T1000 (cell line): Measurements from ENCODE around the gene SYTL5.

ENCODE experiments used
- DNase-seq: peaks from one replicate; lab custom pipeline; 2025; ENCODE audit warnings: mixed read lengths; lab: John Stamatoyannopoulos, UW

The SYTL5 gene

GRCh38 chrX:38138900-38139299 is 132.5 kb downstream of the SYTL5 start:
- no peak for DNase-seq

GRCh38 chrX:38142610-38143009 is 136.3 kb downstream of the SYTL5 start:
- no peak for DNase-seq

- no peak for DNase-seq
These were observed 142.7 kb downstream of the SYTL5 start for GRCh38 chrX:38149016-38149415.

DNA sequence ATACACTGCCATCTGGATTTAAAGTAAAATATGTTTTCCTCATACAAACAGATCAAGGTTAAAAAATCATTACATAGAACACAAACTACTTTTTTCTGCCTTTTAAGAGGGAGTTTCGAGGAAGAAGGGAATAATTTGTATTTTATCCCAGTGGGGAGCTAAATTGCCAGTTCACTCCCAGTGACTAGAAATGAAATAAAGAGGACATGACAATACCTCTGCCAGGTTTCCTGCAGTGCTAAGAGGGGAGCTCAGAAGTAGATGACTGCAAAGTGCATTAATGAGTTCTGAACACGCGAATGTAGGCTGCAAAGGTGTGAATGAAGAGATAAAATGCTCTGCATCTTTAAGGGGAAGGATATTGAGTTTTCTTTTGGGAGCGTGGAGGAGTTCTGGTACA is 144.6 kb downstream of the SYTL5 start:
- no peak for DNase-seq

- no peak for DNase-seq
These were observed 145.1 kb downstream of the SYTL5 start for GRCh38 chrX:38151441-38151840.

DNA sequence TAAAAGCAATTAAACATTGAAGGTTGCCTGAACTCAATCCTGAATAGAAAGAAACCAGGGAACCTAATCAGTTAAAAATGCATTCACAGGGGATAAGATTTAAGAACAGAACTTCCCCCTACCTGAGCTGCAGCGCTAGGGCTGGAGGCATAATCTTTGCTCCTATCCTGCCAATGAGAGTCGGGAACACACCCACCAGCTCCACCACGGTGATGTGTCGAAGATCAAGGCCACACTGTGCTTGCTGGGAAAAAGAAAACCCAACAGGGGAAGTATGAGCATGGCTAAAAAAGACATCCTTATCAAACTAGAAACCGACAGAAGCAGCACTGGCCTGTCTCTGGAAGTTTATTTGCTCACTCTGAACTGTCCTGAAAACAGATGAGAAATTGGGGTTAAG is 148.0 kb downstream of the SYTL5 start:
- no peak for DNase-seq

GRCh38 chrX:38154818-38155217 is 148.5 kb downstream of the SYTL5 start:
- DNase-seq: no peak

DNA sequence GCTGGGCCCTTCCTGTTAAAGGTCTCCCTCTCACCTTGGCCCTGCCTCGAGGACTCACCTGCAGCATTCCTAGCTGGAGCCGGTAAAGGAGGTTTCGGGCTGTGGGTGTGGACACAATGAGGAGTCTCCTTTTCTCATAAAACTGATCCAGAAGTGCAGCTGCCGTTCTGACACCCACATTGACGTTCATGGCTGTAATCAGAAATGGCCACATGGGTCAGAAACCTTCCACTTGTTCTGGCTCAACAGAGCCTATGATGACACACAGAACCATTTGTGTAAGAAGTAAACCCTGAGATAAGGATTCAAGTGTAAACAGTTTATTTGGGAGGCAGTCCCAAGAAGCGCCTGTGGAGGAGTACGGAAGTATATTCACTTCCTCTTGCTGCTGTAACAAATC is 150.5 kb downstream of the SYTL5 start:
- no peak for DNase-seq

DNA sequence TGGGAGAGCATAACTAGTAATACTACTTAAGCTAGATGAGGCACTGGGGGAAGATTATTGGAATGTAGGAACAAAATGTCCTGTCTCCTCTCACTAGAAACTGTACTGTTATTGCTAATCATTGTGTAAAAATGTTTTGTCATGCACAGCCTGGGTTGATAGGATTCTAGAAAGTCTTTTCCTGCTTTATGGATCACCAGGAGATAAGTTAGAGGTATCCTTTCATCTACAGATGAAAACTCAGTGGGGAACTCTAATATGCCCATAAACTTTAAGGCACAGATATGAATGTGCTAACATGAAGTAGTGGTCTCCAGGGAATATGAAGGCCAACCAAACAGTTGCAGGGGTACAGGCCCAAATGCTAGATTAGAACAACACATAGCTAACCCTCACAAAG is 156.8 kb downstream of the SYTL5 start:
- DNase-seq: no peak

- DNase-seq: no peak
These were observed 158.7 kb downstream of the SYTL5 start for GRCh38 chrX:38165023-38165422.

DNA sequence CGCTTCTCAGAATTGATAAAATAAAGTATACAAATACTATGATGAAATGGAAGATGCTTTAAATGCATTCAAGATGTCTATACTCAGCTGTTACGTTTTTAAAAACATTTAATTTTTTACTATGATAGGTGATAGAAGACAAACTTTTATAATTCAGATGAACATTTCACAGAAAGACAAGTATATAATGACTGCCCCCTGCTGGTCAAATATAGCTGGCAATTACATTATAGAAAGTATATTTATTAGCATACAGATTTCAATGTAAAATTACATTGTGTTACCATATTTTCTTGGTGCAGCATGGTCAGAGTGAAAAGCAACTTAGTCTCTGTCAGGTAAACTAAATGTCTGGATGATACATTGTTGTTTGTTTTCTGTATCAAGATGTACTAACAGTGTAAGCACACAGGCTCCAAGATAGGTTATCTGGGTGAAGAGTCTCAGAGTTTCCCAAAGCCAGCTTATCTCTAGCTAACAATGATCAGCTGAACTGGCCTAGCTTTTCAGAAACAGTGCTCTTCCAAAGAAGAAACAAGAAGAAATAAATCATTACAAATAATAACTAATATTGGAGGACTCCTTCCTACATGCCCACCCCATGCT is 160.2 kb downstream of the SYTL5 start:
- DNase-seq: no peak

DNA sequence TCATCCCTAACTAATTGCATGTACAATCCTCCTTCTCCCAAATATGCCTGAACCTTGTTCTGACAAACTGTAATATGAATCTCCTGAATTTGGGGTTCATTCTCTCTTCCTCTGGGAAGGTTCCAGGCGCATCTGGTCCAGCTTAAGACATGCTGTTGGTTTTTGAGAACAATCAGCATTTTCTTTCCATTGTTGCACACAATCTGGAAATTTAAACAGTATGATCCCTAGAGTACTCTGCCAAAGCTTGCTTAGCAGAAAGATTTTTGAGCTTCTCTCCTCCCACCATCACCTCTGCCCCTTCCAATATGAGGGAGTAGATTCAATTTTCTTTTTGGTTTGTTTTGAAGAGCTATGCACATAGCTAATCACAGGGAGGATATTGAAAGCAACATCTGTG is 164.2 kb downstream of the SYTL5 start:
- DNase-seq: no peak

DNA sequence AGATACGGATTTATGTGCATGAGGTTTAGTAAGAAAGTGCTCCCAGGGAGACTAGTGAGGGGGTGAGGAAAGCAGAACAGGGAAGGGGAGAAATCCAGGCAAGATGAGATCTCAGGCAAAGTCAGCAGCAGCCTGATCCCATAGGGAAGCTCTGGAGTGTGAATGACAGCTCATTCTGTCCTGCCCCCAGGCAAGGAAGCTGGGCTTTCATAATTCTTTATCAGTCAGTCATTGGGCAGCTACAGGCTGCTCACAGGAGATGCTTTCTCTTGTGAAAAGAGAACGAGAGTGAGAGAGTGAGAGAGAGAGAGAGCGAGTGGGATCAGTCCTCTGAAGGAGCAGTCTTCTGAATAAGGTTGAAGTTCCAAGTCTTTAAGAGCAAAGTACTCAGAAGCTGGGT is 166.2 kb downstream of the SYTL5 start:
- DNase-seq: no peak

GRCh38 chrX:38175139-38175538 is 168.8 kb downstream of the SYTL5 start:
- no peak for DNase-seq

- no peak for DNase-seq
These were observed 172.0 kb downstream of the SYTL5 start for GRCh38 chrX:38178396-38178795.
